IMR-90 (cell line): ENCODE measurements around the gene RHOBTB1. TPM values are rescaled to one million over a fixed set of nuclear protein-coding genes. Genes with fewer than 3 reads are reported as not detected.
"Not testable (repeated sequence)": the region's sequence is repeated elsewhere in the genome, so short reads cannot be mapped to it uniquely, and the experiment has no call there.

Source experiments
- ATAC-seq: fragments of 200-7000 bp; cut with Tn5 transposase; 2 replicates; pipeline ENCODE4 v1.9.1; 2020; ENCODE audit warnings: low read depth, mild to moderate bottlenecking, moderate library complexity
- BruUV-seq: library from RNA; stranded (reverse); fragments of 400-500 nt; replicated peaks from 2 replicates; lab custom pipeline; 2021; lab: Mats Ljungman, UMichigan
- CTCF ChIA-PET: fragments of 300-600 bp; formaldehyde crosslinking; extraction: SDS; loops from one replicate; lab custom pipeline; 2021; ENCODE audit warnings: antibody characterized with exemption; lab: Yijun Ruan, JAX
- POLR2A ChIA-PET: fragments of 300-600 bp; sonication (Branson Sonifier 250); formaldehyde crosslinking; loops from one replicate; lab custom pipeline; 2022; ENCODE audit warnings: antibody characterized with exemption; ENCODE audit not compliant: unreplicated experiment; lab: Charles Lee
- DNase-seq: peaks from one replicate; pipeline ENCODE4 v3.0.0; 2013
- H2AFZ ChIP-seq: replicated peaks from 2 replicates; pipeline ENCODE3; 2013; ENCODE audit warnings: low read length, mild to moderate bottlenecking; ENCODE audit not compliant: poor library complexity
- H2AK5ac ChIP-seq: 2 replicates; pipeline ENCODE4 v1.6.1; 2013; ENCODE audit warnings: low read depth, low read length, inconsistent platforms
- H2AK9ac ChIP-seq: replicated peaks from 2 replicates; pipeline ENCODE3; 2013; ENCODE audit warnings: mild to moderate bottlenecking, low read depth, low read length, moderate library complexity; ENCODE audit not compliant: poor library complexity
- H2BK120ac ChIP-seq: 2 replicates; pipeline ENCODE4 v1.6.1; 2013; ENCODE audit warnings: low read depth, low read length, inconsistent platforms
- H2BK15ac ChIP-seq: 3 replicates; pipeline ENCODE4 v1.6.1; 2013; ENCODE audit warnings: low read depth, low read length, inconsistent platforms
- H2BK20ac ChIP-seq: 2 replicates; pipeline ENCODE4 v1.6.1; 2013; ENCODE audit warnings: low read depth, mild to moderate bottlenecking, inconsistent platforms, low read length, moderate library complexity
- H2BK5ac ChIP-seq: 2 replicates; pipeline ENCODE4 v1.6.1; 2013; ENCODE audit warnings: mild to moderate bottlenecking, low read depth, low read length, inconsistent platforms; ENCODE audit not compliant: poor library complexity, severe bottlenecking
- H3K14ac ChIP-seq: replicated peaks from 2 replicates; pipeline ENCODE4 v1.6.1; 2013; ENCODE audit warnings: low read depth, low read length, inconsistent platforms
- H3K18ac ChIP-seq: 2 replicates; pipeline ENCODE4 v1.6.1; 2013; ENCODE audit warnings: low read depth, low read length, control low read depth
- H3K23ac ChIP-seq: 2 replicates; pipeline ENCODE4 v1.6.1; 2013; ENCODE audit warnings: low read depth, low read length, inconsistent platforms
- H3K27ac ChIP-seq: 2 replicates; pipeline ENCODE4 v1.5.1; 2013; ENCODE audit warnings: mild to moderate bottlenecking, control low read depth, low read length; ENCODE audit not compliant: insufficient read depth
- H3K27me3 ChIP-seq: 2 replicates; pipeline ENCODE4 v1.6.1; 2013; ENCODE audit warnings: low read length; ENCODE audit not compliant: control insufficient read depth, insufficient read depth
- H3K36me3 ChIP-seq: 2 replicates; pipeline ENCODE4 v1.6.1; 2013; ENCODE audit warnings: low read length, mixed read lengths; ENCODE audit not compliant: control insufficient read depth, insufficient read depth
- H3K4ac ChIP-seq: 2 replicates; pipeline ENCODE4 v1.6.1; 2013; ENCODE audit warnings: low read depth, low read length, inconsistent platforms
- H3K4me1 ChIP-seq: 2 replicates; pipeline ENCODE4 v1.6.1; 2013; ENCODE audit warnings: low read length, mixed read lengths; ENCODE audit not compliant: control insufficient read depth, insufficient read depth
- H3K4me2 ChIP-seq: 2 replicates; pipeline ENCODE4 v1.6.1; 2013; ENCODE audit warnings: low read depth, mild to moderate bottlenecking, control low read depth, low read length, moderate library complexity
- H3K4me3 ChIP-seq: 2 replicates; pipeline ENCODE4 v1.5.1; 2013; ENCODE audit warnings: low read depth, mild to moderate bottlenecking, control low read depth, low read length, moderate library complexity; ENCODE audit not compliant: insufficient read depth
- H3K56ac ChIP-seq: 2 replicates; pipeline ENCODE4 v1.6.1; 2013; ENCODE audit warnings: low read length, inconsistent platforms; ENCODE audit not compliant: insufficient read depth; ENCODE audit errors: extremely low read depth
- H3K79me1 ChIP-seq, 2 experiments: 2 replicates each; pipeline ENCODE4 v1.6.1; 2013; ENCODE audit warnings: low read length in 2 of 2, inconsistent platforms in 1 of 2, low read depth in 1 of 2
- H3K9ac ChIP-seq: 2 replicates; pipeline ENCODE4 v1.6.1; 2013; ENCODE audit warnings: low read depth, low read length, control low read depth
- H3K9me1 ChIP-seq: 2 replicates; pipeline ENCODE4 v1.6.1; 2013; ENCODE audit warnings: low read length, inconsistent platforms; ENCODE audit not compliant: insufficient read depth
- H3K9me3 ChIP-seq: 2 replicates; pipeline ENCODE4 v1.6.1; 2013; ENCODE audit warnings: low read length; ENCODE audit not compliant: control insufficient read depth, insufficient read depth
- H4K20me1 ChIP-seq: 2 replicates; pipeline ENCODE4 v1.6.1; 2013; ENCODE audit warnings: low read length, inconsistent platforms; ENCODE audit not compliant: insufficient read depth
- H4K5ac ChIP-seq: 2 replicates; pipeline ENCODE4 v1.6.1; 2013; ENCODE audit warnings: mild to moderate bottlenecking, low read depth, low read length, control low read depth
- H4K8ac ChIP-seq, 2 experiments: 2 replicates each; pipeline ENCODE4 v1.6.1; 2013; ENCODE audit warnings: low read depth in 2 of 2, low read length in 2 of 2, control low read depth in 1 of 2, inconsistent platforms in 1 of 2
- H4K91ac ChIP-seq: 2 replicates; pipeline ENCODE4 v1.6.1; 2013; ENCODE audit warnings: low read depth, low read length, inconsistent platforms; ENCODE audit not compliant: insufficient read depth
- BHLHE40 ChIP-seq: fragments of 150-350 bp; IDR thresholded peaks from 2 replicates; pipeline ENCODE4 v1.6.1; 2016; ENCODE audit warnings: mild to moderate bottlenecking, low read depth, low read length
- CEBPB ChIP-seq: IDR thresholded peaks from 2 replicates; pipeline ENCODE4 v1.6.1; 2012; ENCODE audit warnings: low read depth, low read length, improper control_type of control experiment
- CHD1 ChIP-seq: IDR thresholded peaks from 2 replicates; pipeline ENCODE4 v1.6.1; 2012; ENCODE audit warnings: low read depth, low read length, improper control_type of control experiment
- MAZ ChIP-seq: IDR thresholded peaks from 2 replicates; pipeline ENCODE4 v1.6.1; 2012; ENCODE audit warnings: low read depth, mild to moderate bottlenecking, low read length, improper control_type of control experiment, moderate library complexity, borderline replicate concordance
- POLR2A ChIP-seq: IDR thresholded peaks from 2 replicates; pipeline ENCODE4 v1.6.1; 2012; ENCODE audit warnings: mild to moderate bottlenecking, low read depth, low read length
- RAD21 ChIP-seq: IDR thresholded peaks from 2 replicates; pipeline ENCODE4 v1.6.1; 2012; ENCODE audit warnings: low read length, improper control_type of control experiment
- RCOR1 ChIP-seq: IDR thresholded peaks from 2 replicates; pipeline ENCODE4 v1.6.1; 2012; ENCODE audit warnings: mild to moderate bottlenecking, low read length, improper control_type of control experiment; ENCODE audit not compliant: insufficient replicate concordance
- RFX5 ChIP-seq: IDR thresholded peaks from 2 replicates; pipeline ENCODE4 v1.8.0; 2012; ENCODE audit warnings: low read depth, mild to moderate bottlenecking, low read length, moderate library complexity
- WGBS, 2 experiments: methylation state at CpG; one replicate each; pipeline versions ENCODE4 v1.1.5 to v1.1.7; 2013; ENCODE audit warnings: missing lambda C conversion rate in 2 of 2; ENCODE audit not compliant: insufficient read length in 1 of 2; ENCODE audit errors: extremely low coverage in 2 of 2; 5-methylcytosine and 5-hydroxymethylcytosine counted together
- dilution Hi-C: fragments of 300-500 bp; cut with HindIII; formaldehyde crosslinking; loops from one replicate; pipeline ENCODE4 v1.14.3; 2018; ENCODE audit warnings: low sequenced_read_pairs; ENCODE audit not compliant: unreplicated experiment
- in situ Hi-C: fragments of 300-500 bp; cut with MboI; formaldehyde crosslinking; loops from 3 replicates; pipeline ENCODE4 v1.14.3; 2019; ENCODE audit warnings: low sequenced_read_pairs, inconsistent platforms, mixed read lengths
- intact Hi-C: fragments of 100-400 bp; cut with micrococcal nuclease; formaldehyde crosslinking; loops from 2 replicates; pipeline ENCODE4 v1.10.0; 2022
- polyA plus RNA-seq, 3 experiments: library from polyadenylated mRNA; depleted of rRNA; stranded (reverse); fragments of >200 nt; gene quantifications; 2 replicates each; pipeline ENCODE4 v1.2.3, GENCODE V29; 2012; ENCODE audit warnings: low replicate concordance in 1 of 3
- total RNA-seq: library from RNA; depleted of rRNA; stranded (reverse); fragments of >200 nt; gene quantifications from 2 replicates; pipeline ENCODE4 v1.2.3, GENCODE V29; 2012
- TF ChIP-seq, protein P1 (sequence below): conservative IDR thresholded peaks from 2 replicates; pipeline ENCODE4 v1.5.1; 2012; ENCODE audit warnings: mild to moderate bottlenecking, low read depth, low read length, improper control_type of control experiment

Gene RHOBTB1
- total and polyA plus RNA-seq, 2 of the 4 experiments (the other 2 are of a cell fraction), result 8.9 to 15.2 TPM

DNA sequence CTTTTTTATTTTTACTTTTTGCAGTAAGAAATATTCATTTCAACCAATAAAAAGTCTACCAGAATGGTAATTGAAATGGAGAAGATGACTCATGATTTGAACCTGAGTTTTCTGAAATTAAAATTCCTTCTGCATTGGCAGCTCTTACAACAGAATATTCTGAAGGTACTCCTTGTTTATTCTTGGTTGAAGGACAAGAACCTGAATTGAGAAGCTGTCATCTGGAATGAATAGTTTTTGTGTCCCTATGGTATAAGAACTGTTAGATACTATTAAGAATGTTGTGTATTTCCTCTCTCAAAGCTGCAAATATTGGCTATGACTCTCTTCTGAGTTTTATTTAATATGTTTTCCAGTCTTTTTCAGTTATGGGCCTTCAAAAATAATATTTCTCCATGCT, 109.6 kb downstream of the RHOBTB1 start:
- Histone ChIP-seq H2AK9ac (no peak overlapping the region), H2BK120ac (no peak overlapping the region), H3K14ac (no peak overlapping the region), H3K27me3 (no peaks in the 10 kb centered on the region), H3K4me1 (no peaks in the 10 kb centered on the region), H4K8ac (no peak overlapping the region), H3K9me3 (no peaks in the 10 kb centered on the region), H3K27ac (no peak overlapping the region), H4K5ac (no peak overlapping the region), H4K91ac (no peak overlapping the region), H3K4ac (no peak overlapping the region), H4K20me1 (no peaks in the 10 kb centered on the region), H2BK15ac (no peak overlapping the region), H2BK20ac (no peak overlapping the region), H3K18ac (no peak overlapping the region), H3K56ac (no peak overlapping the region), H3K4me3 (no peak overlapping the region), H3K9me1 (no peaks in the 10 kb centered on the region), H3K23ac (no peak overlapping the region), H3K4me2 (no peak overlapping the region), H2AFZ (no peak overlapping the region), H2BK5ac (no peak overlapping the region), H3K9ac (no peak overlapping the region), H2AK5ac (no peak overlapping the region), H3K36me3 (no peaks in the 10 kb centered on the region), H3K79me1 (no peaks in the 10 kb centered on the region)
- ChIA-PET CTCF (interaction anchor here (0.5 to 1.2 kb wide), 2 partner anchors 13 to 71 kb away, joined by 4 to 6 read pairs; no protein-coding TSS in a partner anchor), POLR2A (no interaction called here)
- TF ChIP-seq RAD21 (no peak), MAZ (no peak), CEBPB (no peak), BHLHE40 (no peak), RCOR1 (no peak), RFX5 (no peak), CHD1 (no peak), POLR2A (no peak)
- TF ChIP-seq, protein P1, sequence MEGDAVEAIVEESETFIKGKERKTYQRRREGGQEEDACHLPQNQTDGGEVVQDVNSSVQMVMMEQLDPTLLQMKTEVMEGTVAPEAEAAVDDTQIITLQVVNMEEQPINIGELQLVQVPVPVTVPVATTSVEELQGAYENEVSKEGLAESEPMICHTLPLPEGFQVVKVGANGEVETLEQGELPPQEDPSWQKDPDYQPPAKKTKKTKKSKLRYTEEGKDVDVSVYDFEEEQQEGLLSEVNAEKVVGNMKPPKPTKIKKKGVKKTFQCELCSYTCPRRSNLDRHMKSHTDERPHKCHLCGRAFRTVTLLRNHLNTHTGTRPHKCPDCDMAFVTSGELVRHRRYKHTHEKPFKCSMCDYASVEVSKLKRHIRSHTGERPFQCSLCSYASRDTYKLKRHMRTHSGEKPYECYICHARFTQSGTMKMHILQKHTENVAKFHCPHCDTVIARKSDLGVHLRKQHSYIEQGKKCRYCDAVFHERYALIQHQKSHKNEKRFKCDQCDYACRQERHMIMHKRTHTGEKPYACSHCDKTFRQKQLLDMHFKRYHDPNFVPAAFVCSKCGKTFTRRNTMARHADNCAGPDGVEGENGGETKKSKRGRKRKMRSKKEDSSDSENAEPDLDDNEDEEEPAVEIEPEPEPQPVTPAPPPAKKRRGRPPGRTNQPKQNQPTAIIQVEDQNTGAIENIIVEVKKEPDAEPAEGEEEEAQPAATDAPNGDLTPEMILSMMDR, result no peak
- ATAC-seq (no peak), DNase-seq (no peak)
- intact Hi-C loops (no loop called here), dilution Hi-C loops (no loop called here), in situ Hi-C loops (no loop called here)
- no TSS peak for BruUV-seq

DNA sequence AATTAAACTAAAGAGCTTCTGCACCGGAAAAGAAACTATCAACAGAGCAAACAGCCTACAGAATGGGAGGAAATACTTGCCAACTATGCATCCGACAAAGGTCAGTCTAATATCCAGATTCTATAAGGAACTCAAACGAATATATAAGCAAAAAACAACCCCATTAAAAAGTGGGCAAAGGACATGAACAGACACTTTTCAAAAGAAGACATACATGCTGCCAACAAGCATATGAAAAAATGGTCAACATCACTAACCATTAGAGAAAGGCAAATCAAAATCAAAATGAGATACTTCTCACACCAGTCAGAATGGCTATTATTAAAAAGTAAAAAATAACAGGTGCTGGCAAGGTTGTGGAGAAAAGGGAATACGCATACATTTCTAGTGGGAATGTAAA, 111.8 kb downstream of the RHOBTB1 start:
- H3K4me1 ChIP-seq, H3K9ac ChIP-seq, H2BK5ac ChIP-seq, H4K20me1 ChIP-seq, H2AK9ac ChIP-seq, ATAC-seq, BruUV-seq, H3K9me3 ChIP-seq, H4K8ac ChIP-seq, H3K9me1 ChIP-seq, H3K56ac ChIP-seq, CTCF ChIA-PET, intact Hi-C loops, H2AFZ ChIP-seq, H3K79me1 ChIP-seq, H2BK120ac ChIP-seq, H3K36me3 ChIP-seq, DNase-seq, H3K27ac ChIP-seq, H3K18ac ChIP-seq, H4K5ac ChIP-seq, H2BK20ac ChIP-seq, H4K91ac ChIP-seq, dilution Hi-C loops, in situ Hi-C loops, H3K23ac ChIP-seq, H3K4ac ChIP-seq, H3K4me2 ChIP-seq, H3K4me3 ChIP-seq, H3K27me3 ChIP-seq, H2AK5ac ChIP-seq, H3K14ac ChIP-seq, H2BK15ac ChIP-seq, POLR2A ChIA-PET: not testable (repeated sequence)
- WGBS, 2 experiments, result no CpG with 5 or more reads among the region's 4 CpGs
